SH-SY5Y (cell line): ENCODE data around the gene CETP.

ENCODE experiments used
- GATA2 ChIP-seq: IDR thresholded peaks from 2 replicates; pipeline ENCODE4 v1.6.1; 2011; ENCODE audit warnings: mild to moderate bottlenecking, low read depth, low read length
- GATA3 ChIP-seq: IDR thresholded peaks from 2 replicates; pipeline ENCODE4 v1.6.1; 2011; ENCODE audit warnings: low read depth, mild to moderate bottlenecking, low read length, moderate library complexity

- TF ChIP-seq GATA2 (no peak), GATA3 (no peak)
Observed at GRCh38 chr16:56998352-56998751, 36.6 kb downstream of the CETP start.
